Vagina (tissue), 2 donors: ENCODE data around the gene PYGM. TPM values are rescaled to one million over a fixed set of nuclear protein-coding genes. Genes with fewer than 3 reads are reported as not detected.

Source experiments
- DNase-seq, 2 donors: peaks; one replicate each; pipeline ENCODE4 v3.0.0-alpha.2; 2017; ENCODE audit errors: extremely low spot score in 2 of 2
- H3K27ac ChIP-seq: fragments of 200-600 bp; sonication (generic); one replicate; pipeline ENCODE4 v1.5.1; 2019
- H3K27me3 ChIP-seq: fragments of 200-600 bp; sonication (generic); one replicate; pipeline ENCODE4 v1.5.1; 2019
- H3K36me3 ChIP-seq, 2 donors: fragments of 200-600 bp; sonication (generic); one replicate each; pipeline ENCODE4 v1.5.1; 2017 to 2019
- H3K4me1 ChIP-seq: fragments of 200-600 bp; sonication (generic); one replicate; pipeline ENCODE4 v1.5.1; 2019
- H3K4me3 ChIP-seq, 2 donors: fragments of 200-600 bp; sonication (generic); 1 replicate in 1 of 2; 2 replicates in 1 of 2; pipeline ENCODE4 v1.5.1; 2016 to 2019
- H3K9me3 ChIP-seq: fragments of 200-600 bp; sonication (generic); one replicate; pipeline ENCODE4 v1.5.1; 2019
- CTCF ChIP-seq, 3 experiments: fragments of 450-650 bp in 2 of 3; fragments of 200-600 bp in 1 of 3; sonication (generic) in 1 of 3; IDR thresholded peaks; one replicate each; pipeline ENCODE4 v1.5.1; 2017 to 2019; ENCODE audit warnings: antibody characterized with exemption in 3 of 3, mild to moderate bottlenecking in 2 of 3, moderate library complexity in 2 of 3
- POLR2A ChIP-seq, 2 donors: fragments of 450-650 bp; IDR thresholded peaks; one replicate each; pipeline ENCODE4 v1.6.1; 2017; ENCODE audit warnings: antibody characterized with exemption in 2 of 2, mild to moderate bottlenecking in 2 of 2, moderate library complexity in 2 of 2
- POLR2AphosphoS5 ChIP-seq, 2 donors: sonication (generic); formaldehyde crosslinking; IDR thresholded peaks; one replicate each; pipeline ENCODE4 v1.9.0; 2017; ENCODE audit warnings: antibody characterized with exemption in 2 of 2, mild to moderate bottlenecking in 2 of 2, low read depth in 1 of 2; ENCODE audit not compliant: insufficient read depth in 1 of 2
- intact Hi-C: fragments of 100-400 bp; cut with DNase I; formaldehyde crosslinking; loops from one replicate; pipeline ENCODE4 v1.15.1; 2023
- total RNA-seq: library from RNA; depleted of rRNA; stranded (reverse); fragments of >200 nt; gene quantifications from one replicate; pipeline ENCODE4 v1.2.3, GENCODE V29; 2016

PYGM gene
- total RNA-seq, 1 donor from 2014 or later: 0.98 TPM

DNA sequence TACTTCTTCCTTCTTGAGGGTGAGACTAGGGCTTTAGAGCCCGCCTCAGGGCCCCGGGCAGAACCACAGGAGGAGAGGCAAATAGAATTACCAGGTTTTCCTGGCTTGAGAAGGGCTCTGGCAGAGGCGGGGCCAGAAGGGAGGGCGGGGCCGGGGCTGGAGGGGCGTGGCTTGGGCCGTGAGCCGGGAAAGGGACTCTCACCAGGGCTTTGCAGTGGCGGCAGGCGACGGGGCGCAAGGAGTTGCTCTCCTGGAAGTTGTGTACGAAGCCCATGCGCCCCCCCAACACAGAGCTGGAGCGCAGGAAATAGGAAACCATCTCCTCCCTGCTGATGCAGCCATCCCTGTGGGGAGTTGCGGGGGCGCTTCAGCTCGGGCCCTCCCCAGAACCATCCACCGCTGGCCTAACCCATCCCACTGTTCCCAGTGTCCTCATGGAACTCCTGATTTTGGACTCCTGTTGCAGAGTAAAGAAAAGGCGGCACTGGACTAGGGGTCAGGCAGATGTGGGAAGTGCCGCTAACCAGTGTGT is 29.9 kb downstream of the PYGM start:
- intact Hi-C loops: no loop called here

GRCh38 chr11:64728757-64729365 is 30.9 kb downstream of the PYGM start:
- no peak overlapping the region for H3K4me3 ChIP-seq
- H3K27ac ChIP-seq: no peak overlapping the region
- intact Hi-C loops: no loop called here
- no peaks in the 10 kb centered on the region for H3K4me1 ChIP-seq
- DNase-seq: no peak
- no peak for TF ChIP-seq CTCF (IDR thresholded peaks at IDR 0.05)
- TF ChIP-seq POLR2A (IDR thresholded peaks at IDR 0.05): no peak
- TF ChIP-seq POLR2AphosphoS5 (IDR thresholded peaks at IDR 0.05; ENCODE audit: insufficient read depth in 1 of 2, low read depth in 1 of 2): no peak
- no peaks in the 10 kb centered on the region for H3K27me3 ChIP-seq
- H3K9me3 ChIP-seq: no peaks in the 10 kb centered on the region
- H3K36me3 ChIP-seq: no peaks in the 10 kb centered on the region

More for the DNA sequence above, 29.9 kb downstream of the PYGM start:
- DNase-seq: no peak
- Histone ChIP-seq H3K27ac (no peak overlapping the region), H3K9me3 (no peaks in the 10 kb centered on the region), H3K4me3 (no peak overlapping the region), H3K4me1 (no peaks in the 10 kb centered on the region), H3K27me3 (no peaks in the 10 kb centered on the region), H3K36me3 (no peaks in the 10 kb centered on the region)
- no peak for TF ChIP-seq POLR2A (IDR thresholded peaks at IDR 0.05)
- no peak for TF ChIP-seq POLR2AphosphoS5 (IDR thresholded peaks at IDR 0.05; ENCODE audit: insufficient read depth in 1 of 2, low read depth in 1 of 2)
- TF ChIP-seq CTCF (IDR thresholded peaks at IDR 0.05): no peak

DNA sequence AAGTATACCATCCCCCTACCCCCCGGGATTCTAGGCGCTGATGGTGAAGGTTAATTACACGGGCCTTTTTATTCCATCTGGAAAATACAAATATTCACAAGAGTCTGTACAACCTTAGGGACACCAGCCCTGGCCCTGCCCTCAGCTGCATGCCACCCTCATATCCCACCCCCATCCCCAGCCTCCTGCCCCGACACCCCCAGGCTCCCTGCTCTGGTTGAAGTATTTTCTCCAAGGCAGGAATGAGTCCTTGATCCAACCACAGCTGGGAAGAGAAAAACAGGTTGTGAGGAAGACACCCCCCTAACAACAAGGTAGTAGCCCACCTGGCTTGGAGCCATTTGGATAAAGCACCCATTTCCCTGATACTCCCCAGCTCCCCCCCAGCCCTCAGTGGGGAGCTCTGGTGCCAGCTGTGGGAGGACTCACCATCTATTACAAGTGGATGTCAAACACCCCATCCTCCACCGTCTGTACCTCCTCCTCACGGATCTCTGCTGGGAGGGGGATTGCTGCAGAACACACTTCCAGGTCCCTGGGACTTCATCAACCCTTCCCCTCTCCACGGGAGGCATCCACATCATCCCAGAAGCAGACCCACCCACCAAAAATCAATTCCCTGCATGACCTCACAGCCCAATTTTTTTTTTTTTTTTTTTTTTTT is 32.8 kb downstream of the PYGM start:
- H3K9me3 ChIP-seq: no peaks in the 10 kb centered on the region
- no peak overlapping the region for H3K4me3 ChIP-seq
- peaks cover 7% of the 10 kb centered on the region for H3K4me1 ChIP-seq
- intact Hi-C loops: no loop called here
- no peaks in the 10 kb centered on the region for H3K36me3 ChIP-seq
- no peak for DNase-seq
- no peaks in the 10 kb centered on the region for H3K27me3 ChIP-seq
- no peak overlapping the region for H3K27ac ChIP-seq
- TF ChIP-seq POLR2AphosphoS5 (IDR thresholded peaks at IDR 0.05; ENCODE audit: insufficient read depth in 1 of 2, low read depth in 1 of 2) (no peak), POLR2A (IDR thresholded peaks at IDR 0.05) (no peak), CTCF (IDR thresholded peaks at IDR 0.05) (no peak)

DNA sequence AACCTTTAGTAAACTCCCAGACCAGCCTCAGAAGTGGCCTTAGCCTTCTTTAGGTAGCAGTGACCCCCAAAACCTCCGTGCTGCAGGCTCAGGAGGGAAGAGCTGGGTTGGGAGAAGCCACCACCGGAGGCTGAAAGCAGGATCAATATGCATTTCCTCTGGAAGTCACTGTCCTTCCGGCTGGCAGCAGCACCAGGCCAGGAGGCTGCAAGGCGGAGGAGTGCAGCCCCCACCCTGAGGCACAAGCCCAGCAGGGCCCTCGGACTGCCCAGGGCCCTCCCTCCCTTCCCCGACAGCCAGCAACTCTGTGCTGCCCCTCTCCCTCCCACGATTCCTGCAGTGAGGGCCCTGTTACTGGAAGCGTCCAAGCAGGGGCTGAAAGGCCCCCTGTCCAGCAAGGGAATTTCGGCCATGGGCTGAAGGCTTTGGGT is 33.5 kb downstream of the PYGM start:
- Histone ChIP-seq H3K36me3 (no peaks in the 10 kb centered on the region), H3K4me1 (peaks cover 7% of the 10 kb centered on the region), H3K4me3 (no peak overlapping the region), H3K9me3 (no peaks in the 10 kb centered on the region), H3K27me3 (no peaks in the 10 kb centered on the region), H3K27ac (no peak overlapping the region)
- no peak for DNase-seq
- TF ChIP-seq POLR2A (IDR thresholded peaks at IDR 0.05) (no peak), CTCF (IDR thresholded peaks at IDR 0.05) (no peak), POLR2AphosphoS5 (IDR thresholded peaks at IDR 0.05; ENCODE audit: insufficient read depth in 1 of 2, low read depth in 1 of 2) (no peak)
- intact Hi-C loops: no loop called here
